Measurements from ENCODE around the gene PDE6B.
"Not testable (repeated sequence)": the region's sequence is repeated elsewhere in the genome, so short reads cannot be mapped to it uniquely, and the experiment has no call there.

The PDE6B gene

GRCh38 chr4:635851-636627, 10.7 kb downstream of the PDE6B start:
- DNase-seq (ENCODE audit: low spot score): no peak

- DNase-seq (ENCODE audit: low spot score): no peak
Observed at GRCh38 chr4:636628-637159, 11.3 kb downstream of the PDE6B start.

- no peak for DNase-seq (ENCODE audit: low spot score)
Observed at GRCh38 chr4:637536-638280, 12.3 kb downstream of the PDE6B start.

- DNase-seq (ENCODE audit: low spot score): not testable (repeated sequence)
Observed at GRCh38 chr4:642366-642765, 17.0 kb downstream of the PDE6B start.

GRCh38 chr4:646460-646859, 21.1 kb downstream of the PDE6B start:
- DNase-seq (ENCODE audit: low spot score): no peak

GRCh38 chr4:647481-647880, 22.1 kb downstream of the PDE6B start:
- no peak for DNase-seq (ENCODE audit: low spot score)

- DNase-seq (ENCODE audit: low spot score): no peak
Observed at GRCh38 chr4:648579-649292, 23.4 kb downstream of the PDE6B start.

GRCh38 chr4:649293-649625, 23.9 kb downstream of the PDE6B start:
- DNase-seq (ENCODE audit: low spot score): no peak

GRCh38 chr4:649751-650310, 24.5 kb downstream of the PDE6B start:
- DNase-seq (ENCODE audit: low spot score): no peak

GRCh38 chr4:650461-650860, 25.1 kb downstream of the PDE6B start:
- DNase-seq (ENCODE audit: low spot score): no peak

- DNase-seq (ENCODE audit: low spot score): peak; percentile 40
Observed at GRCh38 chr4:650951-651883, 25.8 kb downstream of the PDE6B start.

- no peak for DNase-seq (ENCODE audit: low spot score)
Observed at GRCh38 chr4:651884-652642, 26.7 kb downstream of the PDE6B start.

- DNase-seq (ENCODE audit: low spot score): no peak
Observed at GRCh38 chr4:653080-653821, 27.9 kb downstream of the PDE6B start.

GRCh38 chr4:653831-654502, 28.6 kb downstream of the PDE6B start:
- DNase-seq (ENCODE audit: low spot score): no peak

- DNase-seq (ENCODE audit: low spot score): no peak
Observed at GRCh38 chr4:654503-654845, 29.1 kb downstream of the PDE6B start.

GRCh38 chr4:654871-655463, 29.6 kb downstream of the PDE6B start:
- DNase-seq (ENCODE audit: low spot score): no peak

- DNase-seq (ENCODE audit: low spot score): no peak
Observed at GRCh38 chr4:655464-656151, 30.2 kb downstream of the PDE6B start.

Data from SW480 (cell line).